A204.1 (cell line): ENCODE measurements around the gene MPST.

Experiments used
- FAIRE-seq: peaks from 2 replicates; lab custom pipeline; 2012; peaks lifted over from hg19 to GRCh38; lab: Jason Lieb, UNC

The MPST gene

DNA sequence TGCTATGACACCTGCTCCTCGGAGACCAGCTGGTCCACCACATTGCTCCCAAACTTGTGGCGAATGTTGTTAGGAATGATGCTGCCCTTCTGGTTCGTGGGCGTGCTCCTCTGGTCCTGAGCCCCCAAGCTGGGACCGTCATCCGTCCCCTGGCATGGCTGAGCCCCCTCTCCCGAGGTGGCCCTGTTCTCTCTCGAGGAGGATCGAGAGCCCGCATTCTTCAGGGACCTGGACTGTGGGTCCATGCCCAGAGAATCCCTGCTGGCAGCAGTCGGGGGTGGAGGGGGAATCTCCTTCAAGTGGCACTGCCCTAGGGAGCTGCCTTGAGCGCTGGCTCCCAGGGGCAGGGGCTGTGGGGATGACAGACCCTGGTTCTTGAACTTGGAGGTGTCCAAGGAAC lies 17.7 kb upstream of the MPST start:
- FAIRE-seq = no peak

DNA sequence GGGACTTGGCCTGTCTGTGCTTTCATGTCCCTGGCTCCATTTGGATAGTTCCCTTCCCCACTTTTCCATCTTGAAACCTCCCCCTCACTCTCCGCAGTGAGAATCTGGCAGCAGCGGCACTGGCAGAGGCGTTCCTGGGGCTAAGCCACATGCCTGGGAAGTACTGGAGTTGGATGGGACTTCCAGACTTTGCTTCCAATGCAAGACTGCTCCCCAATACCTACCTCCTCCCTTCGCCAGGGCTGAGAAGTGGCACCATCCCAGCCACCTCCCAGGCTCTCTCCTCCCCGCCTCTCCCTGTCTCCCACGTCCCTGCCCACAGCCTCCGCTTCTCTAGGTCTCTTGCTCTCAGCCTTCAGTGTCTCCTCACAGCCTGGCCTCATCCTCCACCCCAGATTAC lies 16.9 kb upstream of the MPST start:
- FAIRE-seq = no peak

DNA sequence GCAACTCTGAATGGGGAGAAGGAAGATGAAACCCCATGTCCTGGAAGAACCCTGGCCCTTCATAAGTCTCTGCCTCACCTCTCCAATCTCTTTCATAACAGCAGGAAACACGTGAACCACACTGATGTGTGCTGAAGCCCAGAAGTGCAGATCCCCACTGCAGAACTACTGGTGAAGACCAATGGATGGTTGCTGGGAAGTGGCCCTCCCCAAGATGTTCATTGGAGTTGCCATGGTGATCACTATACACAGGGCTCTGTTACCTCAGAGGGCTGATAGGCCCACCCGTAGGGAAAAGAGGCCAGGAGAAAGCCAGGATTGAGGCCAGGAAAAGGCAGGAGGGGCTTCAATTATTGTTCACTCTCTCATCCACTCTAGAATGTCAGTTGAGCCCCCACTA lies 11.9 kb upstream of the MPST start:
- no peak for FAIRE-seq

DNA sequence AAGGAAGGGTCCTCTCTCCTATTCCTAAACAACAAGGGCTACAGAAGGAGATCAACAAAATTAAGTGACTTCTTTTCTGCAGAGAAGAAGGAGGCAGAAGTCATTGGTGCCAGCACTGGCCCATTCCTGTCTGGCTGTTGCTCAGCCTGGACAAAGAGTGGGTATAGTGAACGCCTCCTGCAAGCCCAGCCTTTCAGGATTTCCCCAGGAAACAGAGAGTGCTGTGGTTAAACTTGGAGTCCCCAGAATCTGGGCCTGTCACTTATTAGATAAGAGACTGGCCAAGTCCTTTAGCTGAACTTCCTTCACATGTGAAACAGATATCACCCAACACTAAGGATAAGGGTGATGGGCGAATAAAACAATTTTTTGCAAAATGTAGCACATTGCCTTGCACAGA lies 11.2 kb upstream of the MPST start:
- no peak for FAIRE-seq

DNA sequence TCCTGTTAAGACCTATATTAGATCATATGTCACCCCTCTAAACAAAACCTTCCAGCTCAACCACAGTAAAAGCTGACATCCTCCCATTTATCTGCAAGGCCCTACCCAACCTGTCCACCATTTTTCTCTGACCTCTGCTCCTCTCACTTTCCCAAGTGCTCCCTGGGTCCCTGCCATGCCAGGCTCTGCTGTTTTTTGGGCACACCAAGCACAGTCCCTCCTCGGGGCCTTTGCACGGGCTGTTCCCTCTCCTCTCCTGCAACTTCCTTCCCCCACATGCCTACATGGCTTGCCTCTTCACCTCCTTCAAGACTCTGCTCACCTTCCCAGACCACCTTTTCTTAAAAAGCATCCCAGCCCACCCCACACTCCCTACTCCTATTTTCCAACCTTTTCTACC lies 10.1 kb upstream of the MPST start:
- no peak for FAIRE-seq

GRCh38 chr22:37010174-37010573 lies 9.4 kb upstream of the MPST start:
- FAIRE-seq = no peak

DNA sequence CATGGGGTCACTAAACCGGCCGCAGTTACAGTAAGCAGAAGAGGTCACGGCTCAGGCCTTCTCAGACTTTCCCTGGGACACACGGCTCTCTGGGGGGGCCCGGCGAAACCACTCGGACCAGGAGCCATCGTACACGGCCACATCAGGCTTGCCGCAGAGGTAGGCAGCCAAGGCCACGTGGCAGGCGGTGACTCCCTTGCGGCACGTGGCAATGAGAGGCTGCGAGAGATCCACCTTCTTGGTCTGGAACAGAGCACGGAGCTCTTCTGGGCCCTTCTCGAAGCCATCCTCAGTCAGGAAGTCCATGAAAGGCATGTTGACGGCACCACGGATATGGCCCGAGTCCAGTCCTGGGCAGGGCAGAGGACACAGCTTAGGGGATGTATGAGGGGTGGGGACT lies 8.6 kb upstream of the MPST start:
- FAIRE-seq = no peak

DNA sequence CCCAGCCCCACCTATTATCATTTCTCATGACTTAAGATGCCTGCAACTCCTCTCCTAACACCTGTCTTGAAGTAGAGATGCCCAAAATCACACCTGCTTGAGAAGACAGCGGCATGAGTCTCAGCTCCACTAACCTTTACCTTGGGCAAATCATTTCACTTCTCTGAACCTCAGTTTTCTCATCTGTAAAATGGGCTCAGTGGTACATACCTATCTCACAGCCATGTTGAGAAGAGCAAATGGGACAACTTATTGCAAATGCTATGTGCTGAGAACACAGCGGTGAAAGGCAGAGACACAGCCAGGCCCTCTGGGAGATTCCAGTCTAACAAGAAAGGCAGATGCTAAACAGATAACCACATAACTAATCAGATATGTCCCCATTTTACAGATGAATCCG lies 8.1 kb upstream of the MPST start:
- FAIRE-seq = no peak

DNA sequence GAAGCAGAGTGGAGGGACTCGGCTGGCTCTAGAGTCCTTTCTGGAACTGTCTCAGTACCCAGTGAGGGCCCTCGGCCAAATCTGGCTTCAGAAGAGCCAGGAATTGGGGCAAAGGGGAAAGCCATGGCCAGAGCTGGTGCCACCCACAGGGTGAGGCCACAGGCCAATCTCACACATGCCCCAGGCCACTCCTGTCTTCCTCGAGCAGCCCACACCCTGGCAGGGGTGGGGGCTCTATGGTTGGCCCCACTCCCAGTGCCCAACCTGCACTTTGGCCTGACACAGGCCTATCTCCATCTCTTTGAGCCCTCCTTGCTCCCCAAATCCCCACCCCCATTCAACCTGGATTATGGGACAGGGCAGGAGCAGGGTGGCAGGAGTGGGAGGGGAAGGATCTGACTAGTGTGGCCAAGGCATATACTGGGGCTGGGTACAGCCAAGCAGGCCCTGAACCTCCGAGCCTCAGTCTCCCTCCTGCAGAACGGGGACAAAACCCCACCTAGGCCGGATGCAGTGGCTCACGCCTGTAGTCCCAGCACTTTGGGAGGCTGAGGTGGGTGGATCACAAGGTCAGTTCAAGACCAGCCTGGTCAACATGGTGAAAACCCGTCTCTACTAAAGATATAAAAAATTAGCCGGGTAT lies 7.2 kb upstream of the MPST start:
- no peak for FAIRE-seq

- no peak for FAIRE-seq
Measured at GRCh38 chr22:37012956-37013355, 6.6 kb upstream of the MPST start.

- FAIRE-seq = no peak
Measured at GRCh38 chr22:37014415-37014806, 5.1 kb upstream of the MPST start.

- FAIRE-seq = no peak
Measured at GRCh38 chr22:37014835-37015586, 4.5 kb upstream of the MPST start.

- no peak for FAIRE-seq
Measured at GRCh38 chr22:37015587-37015878, 4.0 kb upstream of the MPST start.

DNA sequence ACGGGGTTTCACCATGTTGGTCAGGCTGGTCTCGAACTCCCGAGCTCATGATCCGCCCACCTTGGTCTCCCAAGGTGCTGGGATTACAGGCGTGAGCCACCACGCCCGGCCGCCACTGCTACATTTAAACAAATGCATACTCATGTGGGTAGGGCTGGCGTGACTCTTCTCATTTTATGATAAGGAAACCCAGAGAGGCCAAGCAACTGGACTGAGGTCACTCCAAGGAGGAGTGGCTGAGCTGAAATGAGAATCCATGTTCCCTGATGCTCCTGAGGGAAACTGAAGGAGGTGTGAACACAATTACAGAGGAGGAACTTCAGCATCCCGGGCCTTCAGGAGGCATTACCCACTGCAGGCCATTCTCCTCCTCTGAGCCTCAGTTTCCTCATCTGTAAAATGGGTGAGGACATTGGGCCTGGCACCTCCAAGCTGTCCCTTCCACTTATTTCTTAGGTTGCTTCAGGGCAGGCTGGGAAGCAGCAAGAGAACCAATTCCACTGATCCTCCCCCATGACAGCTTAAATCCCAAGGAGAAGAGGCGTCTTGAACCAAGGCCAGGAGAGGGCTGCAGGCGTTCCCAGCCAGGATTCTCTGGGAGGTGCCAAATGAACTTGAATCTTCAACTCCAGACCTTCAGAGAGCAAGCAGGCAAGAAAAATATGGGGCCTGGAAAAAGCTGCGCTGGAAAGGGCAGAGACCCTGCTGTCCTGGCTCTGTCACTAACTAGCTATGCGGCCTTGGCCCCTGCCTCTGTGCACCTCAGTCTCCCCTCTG lies 3.2 kb upstream of the MPST start:
- FAIRE-seq = no peak

DNA sequence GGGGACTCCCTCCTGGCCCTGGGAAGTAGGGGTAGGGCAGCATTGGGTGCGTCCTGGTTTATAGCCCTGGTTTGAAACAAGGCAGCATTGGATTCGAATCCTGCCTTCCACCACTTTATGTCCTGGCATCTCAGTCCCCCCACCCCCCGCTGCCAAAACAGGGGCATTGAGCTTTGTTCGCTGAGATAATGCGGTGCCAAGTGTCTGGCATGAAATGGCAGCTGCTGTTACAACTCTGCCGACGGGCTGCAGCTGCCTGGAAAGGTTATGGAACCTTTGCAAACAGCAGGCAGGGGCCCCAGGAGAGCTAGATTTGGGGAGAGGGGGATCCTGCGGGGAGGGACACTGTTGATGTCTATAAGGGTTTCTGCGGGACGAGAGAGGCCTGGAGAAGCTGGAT lies 2.2 kb upstream of the MPST start:
- FAIRE-seq = no peak

GRCh38 chr22:37018086-37018814 lies 1.3 kb upstream of the MPST start:
- no peak for FAIRE-seq

GRCh38 chr22:37018815-37019308 lies 680 bp upstream of the MPST start:
- no peak for FAIRE-seq

- FAIRE-seq = no peak
Measured at GRCh38 chr22:37020192-37020479, 594 bp downstream of the MPST start.

DNA sequence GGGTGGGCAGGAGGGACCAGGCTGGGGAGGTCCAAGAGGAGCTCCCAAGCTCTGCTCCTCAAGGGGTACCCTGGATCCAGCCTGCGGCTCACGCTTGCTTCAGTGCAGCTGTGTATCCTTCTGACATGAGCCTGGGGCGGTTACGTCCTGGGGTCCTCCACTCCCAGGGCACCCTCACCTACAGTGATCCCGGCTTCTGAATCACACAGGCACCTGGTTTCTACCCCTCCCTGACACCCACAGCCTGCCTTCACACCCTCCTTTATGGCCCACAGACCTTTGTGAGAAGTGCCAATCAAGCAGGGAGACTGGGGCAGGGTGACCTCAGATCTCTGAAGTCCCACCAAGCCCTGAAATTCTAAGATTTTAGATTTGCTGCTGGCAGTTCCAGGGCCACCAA lies 1.5 kb downstream of the MPST start:
- FAIRE-seq = no peak

GRCh38 chr22:37021710-37022482 lies 2.4 kb downstream of the MPST start:
- FAIRE-seq = no peak

- FAIRE-seq = no peak
Measured at GRCh38 chr22:37022483-37023337, 3.2 kb downstream of the MPST start.
